Type B pancreatic cell (in vitro differentiated cells): Measurements from ENCODE around the gene CFAP70. TPM values are rescaled to one million over a fixed set of nuclear protein-coding genes. Genes with fewer than 3 reads are reported as not detected.

Experiments used
- DNase-seq: peaks from one replicate; pipeline ENCODE4 v3.0.0; 2021; ENCODE audit warnings: mixed read lengths; ENCODE audit not compliant: unreplicated experiment; ENCODE audit errors: extremely low spot score
- H3K27ac Mint-ChIP-seq: 2 replicates; pipeline ENCODE4 v1.8.0; 2021; ENCODE audit warnings: mild to moderate bottlenecking, mixed read lengths
- H3K27me3 Mint-ChIP-seq: 2 replicates; pipeline ENCODE4 v1.8.0; 2021; ENCODE audit warnings: mixed read lengths
- H3K36me3 Mint-ChIP-seq: 2 replicates; pipeline ENCODE4 v1.8.0; 2021; ENCODE audit warnings: mixed read lengths
- H3K4me1 Mint-ChIP-seq: one replicate; pipeline ENCODE4 v1.8.0; 2021; ENCODE audit warnings: mixed read lengths; ENCODE audit not compliant: unreplicated experiment
- H3K4me3 Mint-ChIP-seq: 2 replicates; pipeline ENCODE4 v1.8.0; 2021; ENCODE audit warnings: mild to moderate bottlenecking, mixed read lengths
- H3K9me3 Mint-ChIP-seq: 2 replicates; pipeline ENCODE4 v1.8.0; 2021; ENCODE audit warnings: mixed read lengths
- long read RNA-seq: library from polyadenylated mRNA; unstranded; transcript quantifications from one replicate; pipeline ENCODE4 v2.0.0, GENCODE V29; 2020
- total RNA-seq: library from RNA; stranded (reverse); gene quantifications from 2 replicates; pipeline ENCODE4 v1.2.1, GENCODE V29; 2021; ENCODE audit warnings: low replicate concordance
- TF ChIP-seq, protein P1 (sequence below): fragments of 200-600 bp; sonication (generic); conservative IDR thresholded peaks from 2 replicates; pipeline ENCODE4 v1.5.0; 2021; ENCODE audit warnings: antibody characterized with exemption, mild to moderate bottlenecking

CFAP70 gene
- total RNA-seq: 4.9 and 9.7 TPM in 2 replicates
- long read RNA-seq, partial matches to known transcripts: 9 of 27 reads
- long read RNA-seq, other reads (novel, unspliced or antisense): 18 of 27 reads

DNA sequence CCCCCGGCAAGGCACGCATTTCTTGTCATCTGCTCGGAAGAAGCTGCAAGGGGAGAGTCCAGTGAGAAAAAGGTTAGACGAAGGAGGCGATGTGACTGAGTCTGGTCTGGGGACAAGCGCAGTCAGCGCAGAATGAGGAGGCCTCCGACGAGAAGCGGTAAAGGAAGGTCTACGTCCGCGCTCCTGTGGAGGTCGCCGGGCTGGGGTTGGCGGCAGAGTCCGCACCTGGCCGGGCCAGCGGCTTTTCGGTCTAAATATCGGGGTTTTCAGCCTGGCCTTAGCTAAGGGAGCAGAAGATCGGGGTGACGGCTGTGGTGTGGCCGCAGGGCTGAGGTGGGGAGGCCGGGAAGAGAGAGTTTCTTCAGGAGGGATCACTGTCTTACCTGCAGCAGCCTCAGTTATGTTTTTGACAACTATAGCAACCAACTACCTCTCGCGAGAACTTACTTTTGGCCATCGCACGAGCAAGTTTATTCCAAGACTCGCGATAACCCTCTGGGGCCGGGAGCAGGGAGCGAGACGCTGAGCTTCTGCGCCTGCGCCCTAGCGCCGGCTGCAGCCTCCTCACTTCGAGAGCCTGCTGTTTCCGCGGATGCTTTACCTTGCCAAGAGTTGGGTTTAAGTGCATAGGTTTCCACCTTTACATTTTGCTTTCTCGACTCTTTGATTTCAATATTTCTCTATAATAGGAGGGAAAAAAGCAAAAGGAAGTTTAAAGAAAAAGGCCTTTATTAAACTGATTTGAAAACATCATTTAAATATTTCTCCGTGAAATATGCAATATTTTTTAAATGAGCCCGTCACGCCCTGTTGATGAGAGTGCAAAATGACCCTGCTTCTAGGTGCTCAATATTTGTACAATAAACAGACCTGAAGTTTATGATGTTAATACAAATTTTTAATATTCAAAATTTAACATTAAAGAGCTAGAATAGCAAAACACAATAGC lies at the start of gene CFAP70:
Gene CFAP70, minus strand, starts transcription at position 534 of the 949 bp plus-strand sequence. CDS start 4,068 bp downstream, outside the sequence.
- Mint-ChIP-seq H3K4me3 (peak within 1 kb of the TSS; percentile 99), H3K36me3 (peaks cover 5% of the 10 kb centered on the region), H3K4me1 (no peaks in the 10 kb centered on the region), H3K9me3 (peaks cover 6% of the 10 kb centered on the region), H3K27ac (peak within 1 kb of the TSS; percentile 98), H3K27me3 (peaks cover 20% of the 10 kb centered on the region)
- TF ChIP-seq, protein P1, sequence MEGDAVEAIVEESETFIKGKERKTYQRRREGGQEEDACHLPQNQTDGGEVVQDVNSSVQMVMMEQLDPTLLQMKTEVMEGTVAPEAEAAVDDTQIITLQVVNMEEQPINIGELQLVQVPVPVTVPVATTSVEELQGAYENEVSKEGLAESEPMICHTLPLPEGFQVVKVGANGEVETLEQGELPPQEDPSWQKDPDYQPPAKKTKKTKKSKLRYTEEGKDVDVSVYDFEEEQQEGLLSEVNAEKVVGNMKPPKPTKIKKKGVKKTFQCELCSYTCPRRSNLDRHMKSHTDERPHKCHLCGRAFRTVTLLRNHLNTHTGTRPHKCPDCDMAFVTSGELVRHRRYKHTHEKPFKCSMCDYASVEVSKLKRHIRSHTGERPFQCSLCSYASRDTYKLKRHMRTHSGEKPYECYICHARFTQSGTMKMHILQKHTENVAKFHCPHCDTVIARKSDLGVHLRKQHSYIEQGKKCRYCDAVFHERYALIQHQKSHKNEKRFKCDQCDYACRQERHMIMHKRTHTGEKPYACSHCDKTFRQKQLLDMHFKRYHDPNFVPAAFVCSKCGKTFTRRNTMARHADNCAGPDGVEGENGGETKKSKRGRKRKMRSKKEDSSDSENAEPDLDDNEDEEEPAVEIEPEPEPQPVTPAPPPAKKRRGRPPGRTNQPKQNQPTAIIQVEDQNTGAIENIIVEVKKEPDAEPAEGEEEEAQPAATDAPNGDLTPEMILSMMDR: no peak
- DNase-seq: peak; percentile 94

DNA sequence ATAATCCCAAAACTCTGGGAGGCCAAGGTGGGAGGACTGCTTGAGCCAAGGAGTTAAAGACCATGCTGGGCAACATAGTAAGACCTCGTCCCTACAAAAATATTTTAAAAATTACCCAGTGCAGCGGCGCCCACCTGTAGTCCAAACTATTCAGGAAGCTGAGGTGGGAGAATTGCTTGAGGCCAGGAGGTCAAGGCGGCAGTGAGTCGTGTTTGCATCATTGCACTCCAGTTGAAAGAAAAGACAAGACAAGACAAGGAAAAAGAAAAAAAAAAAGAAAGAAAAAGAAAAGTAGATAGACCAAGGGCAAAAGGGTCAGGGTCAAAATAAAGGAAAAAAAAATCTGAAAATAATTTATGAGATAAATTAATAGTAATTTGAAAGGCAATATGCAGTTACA lies 49.4 kb upstream of the CFAP70 start:
- H3K4me3 Mint-ChIP-seq: no peak overlapping the region
- no peaks in the 10 kb centered on the region for H3K9me3 Mint-ChIP-seq
- no peak for DNase-seq
- no peaks in the 10 kb centered on the region for H3K27me3 Mint-ChIP-seq
- H3K36me3 Mint-ChIP-seq: peaks cover 7% of the 10 kb centered on the region
- TF ChIP-seq, protein P1: no peak
- peaks cover 20% of the 10 kb centered on the region for H3K4me1 Mint-ChIP-seq
- H3K27ac Mint-ChIP-seq: no peak overlapping the region

DNA sequence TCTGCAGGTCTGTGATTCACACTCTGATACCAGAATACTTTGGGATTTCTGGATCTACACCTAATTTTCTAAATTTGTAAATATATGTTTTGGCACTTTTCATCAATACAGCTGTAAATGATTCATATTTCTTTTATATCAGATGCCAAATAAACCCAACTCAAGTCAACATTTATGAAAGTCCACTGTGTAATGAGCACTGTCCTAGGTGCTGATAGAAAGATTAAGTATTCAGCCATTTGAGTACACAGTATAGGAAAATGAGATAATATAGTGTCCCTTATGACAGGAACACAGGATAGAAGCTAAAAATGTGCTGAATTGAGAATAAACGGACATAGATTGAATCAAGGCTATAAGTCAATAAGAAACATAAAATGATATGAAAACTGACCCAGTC lies 48.8 kb upstream of the CFAP70 start:
- H3K36me3 Mint-ChIP-seq: peaks cover 7% of the 10 kb centered on the region
- no peaks in the 10 kb centered on the region for H3K27me3 Mint-ChIP-seq
- DNase-seq: no peak
- peaks cover 15% of the 10 kb centered on the region for H3K4me1 Mint-ChIP-seq
- H3K4me3 Mint-ChIP-seq: no peak overlapping the region
- no peaks in the 10 kb centered on the region for H3K9me3 Mint-ChIP-seq
- no peak overlapping the region for H3K27ac Mint-ChIP-seq
- TF ChIP-seq, protein P1: no peak

DNA sequence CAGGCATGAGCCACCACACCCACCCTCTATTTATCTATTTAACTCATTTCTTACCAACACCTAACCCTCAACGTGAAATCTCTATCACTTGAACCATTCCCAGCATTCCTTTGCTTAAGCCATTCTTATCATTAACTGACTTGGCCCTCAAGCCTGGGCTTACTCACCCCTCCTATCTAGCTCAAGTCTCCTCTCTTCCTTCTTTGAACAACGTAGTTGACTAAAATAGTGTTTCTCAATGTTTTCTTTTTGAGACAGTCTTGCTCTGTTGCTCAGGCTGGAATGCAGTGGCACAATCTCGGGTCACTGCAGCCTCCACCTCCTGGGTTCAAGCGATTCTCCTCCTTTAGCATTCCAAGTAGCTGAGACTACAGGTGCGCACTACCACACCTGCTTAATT lies 48.2 kb upstream of the CFAP70 start:
- Mint-ChIP-seq H3K36me3 (peaks cover 7% of the 10 kb centered on the region), H3K27me3 (no peaks in the 10 kb centered on the region), H3K9me3 (no peaks in the 10 kb centered on the region), H3K27ac (no peak overlapping the region), H3K4me3 (no peak overlapping the region), H3K4me1 (peaks cover 15% of the 10 kb centered on the region)
- no peak for DNase-seq
- TF ChIP-seq, protein P1: no peak

DNA sequence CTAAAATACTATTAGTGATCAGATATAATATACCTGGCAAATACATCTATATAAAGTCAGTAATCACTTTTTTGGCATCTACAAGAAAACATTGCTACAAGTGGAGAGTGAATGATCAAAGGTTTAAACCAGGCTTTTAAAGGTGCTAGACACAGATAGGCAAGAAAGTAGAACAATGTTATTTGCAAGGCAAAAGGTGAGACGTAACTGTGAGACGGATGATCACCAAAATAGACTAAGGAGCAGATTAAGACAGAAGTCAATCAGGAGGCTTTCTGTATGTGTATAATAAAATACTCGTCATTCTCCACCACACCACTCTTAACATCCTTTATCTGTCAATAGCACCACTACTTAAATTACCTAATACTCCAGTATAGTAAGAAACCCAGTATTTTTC lies 46.9 kb upstream of the CFAP70 start:
- TF ChIP-seq, protein P1: no peak
- Mint-ChIP-seq H3K4me3 (no peak overlapping the region), H3K36me3 (peaks cover 7% of the 10 kb centered on the region), H3K4me1 (peaks cover 15% of the 10 kb centered on the region), H3K27me3 (no peaks in the 10 kb centered on the region), H3K9me3 (no peaks in the 10 kb centered on the region), H3K27ac (no peak overlapping the region)
- no peak for DNase-seq
